Endothelial cell of umbilical vein (primary cell): Measurements from ENCODE around the gene HBE1. TPM values are rescaled to one million over a fixed set of nuclear protein-coding genes. Genes with fewer than 3 reads are reported as not detected.

Source experiments
- BruUV-seq: library from RNA; stranded (reverse); fragments of 400-500 nt; replicated peaks from 2 replicates; lab custom pipeline; 2021; lab: Mats Ljungman, UMichigan
- CTCF ChIA-PET: fragments of 300-600, 350-600 bp; sonication (Branson Sonifier 250); formaldehyde crosslinking; loops from one replicate; lab custom pipeline; 2021; ENCODE audit warnings: antibody characterized with exemption, inconsistent platforms; lab: Charles Lee
- POLR2A ChIA-PET: fragments of 300-600, 350-600 bp; sonication (Branson Sonifier 250); formaldehyde crosslinking; loops from one replicate; lab custom pipeline; 2021; ENCODE audit warnings: antibody characterized with exemption, inconsistent platforms; lab: Charles Lee
- DNase-seq: peaks from one replicate; pipeline ENCODE4 v3.0.0-alpha.2; 2011; ENCODE audit warnings: low read depth, low spot score
- FAIRE-seq: peaks from 2 replicates; lab custom pipeline; 2011; peaks lifted over from hg19 to GRCh38; lab: Jason Lieb, UNC
- H2AFZ ChIP-seq: 2 replicates; pipeline ENCODE4 v1.6.0; 2012; ENCODE audit warnings: low read depth, low read length, control low read depth, inconsistent platforms
- H3K27ac ChIP-seq: 2 replicates; pipeline ENCODE4 v1.5.1; 2011; ENCODE audit warnings: low read depth, mild to moderate bottlenecking, control low read depth, low read length, moderate library complexity; ENCODE audit not compliant: insufficient read depth
- H3K27me3 ChIP-seq, 2 experiments: 2 replicates each; pipeline versions ENCODE4 v1.6.0 to v1.6.1; 2011; ENCODE audit warnings: low read length in 2 of 2, mixed read lengths in 1 of 2; ENCODE audit not compliant: control insufficient read depth in 2 of 2, insufficient read depth in 2 of 2
- H3K36me3 ChIP-seq, 2 experiments: 2 replicates in 1 of 2; 3 replicates in 1 of 2; pipeline ENCODE4 v1.5.1; 2011; ENCODE audit warnings: low read length in 2 of 2, mild to moderate bottlenecking in 1 of 2, moderate library complexity in 1 of 2; ENCODE audit not compliant: control insufficient read depth in 2 of 2, insufficient read depth in 2 of 2; ENCODE audit errors: extremely low read depth in 1 of 2
- H3K4me1 ChIP-seq: 3 replicates; pipeline ENCODE4 v1.5.1; 2011; ENCODE audit warnings: mild to moderate bottlenecking, low read length; ENCODE audit not compliant: control insufficient read depth, insufficient read depth; ENCODE audit errors: extremely low read depth
- H3K4me2 ChIP-seq: 2 replicates; pipeline ENCODE4 v1.6.1; 2011; ENCODE audit warnings: low read length, control low read depth, mixed read lengths; ENCODE audit not compliant: insufficient read depth
- H3K4me3 ChIP-seq, 3 experiments: fragments of 200-600 bp in 1 of 3; sonication (generic), shearing (Covaris generic) in 1 of 3; replicated peaks in 1 of 3; 2 replicates each; pipeline ENCODE4 v1.5.1; 2011 to 2016; ENCODE audit warnings: control low read depth in 3 of 3, low read length in 3 of 3, mild to moderate bottlenecking in 2 of 3, inconsistent platforms in 1 of 3, low read depth in 1 of 3, moderate library complexity in 1 of 3; ENCODE audit not compliant: insufficient read depth in 1 of 3
- H3K79me2 ChIP-seq: 2 replicates; pipeline ENCODE4 v1.6.0; 2012; ENCODE audit warnings: low read length, inconsistent platforms; ENCODE audit not compliant: control insufficient read depth, insufficient read depth
- H3K9ac ChIP-seq: replicated peaks from 2 replicates; pipeline ENCODE3; 2011; ENCODE audit warnings: low read length, control low read depth; ENCODE audit not compliant: insufficient read depth; ENCODE audit errors: extremely low read depth
- H3K9me1 ChIP-seq: replicated peaks from 3 replicates; pipeline ENCODE4 v1.6.0; 2011; ENCODE audit warnings: mild to moderate bottlenecking, low read length; ENCODE audit not compliant: control insufficient read depth, insufficient read depth; ENCODE audit errors: extremely low read depth
- H3K9me3 ChIP-seq: replicated peaks from 2 replicates; pipeline ENCODE4 v1.5.1; 2012; ENCODE audit warnings: low read length, inconsistent platforms; ENCODE audit not compliant: control insufficient read depth, insufficient read depth
- H4K20me1 ChIP-seq: replicated peaks from 2 replicates; pipeline ENCODE3; 2011; ENCODE audit warnings: mild to moderate bottlenecking, low read length; ENCODE audit not compliant: control insufficient read depth, insufficient read depth; ENCODE audit errors: extremely low read depth
- EZH2 ChIP-seq: IDR thresholded peaks from 2 replicates; pipeline ENCODE4 v1.6.1; 2012; ENCODE audit warnings: borderline replicate concordance, low read depth, mild to moderate bottlenecking, moderate library complexity, low read length, inconsistent platforms; ENCODE audit not compliant: severe bottlenecking
- GATA2 ChIP-seq: IDR thresholded peaks from 2 replicates; pipeline ENCODE4 v1.7.0; 2011; ENCODE audit warnings: low read depth, mild to moderate bottlenecking, moderate library complexity, mixed read lengths, low read length; ENCODE audit not compliant: insufficient read length, insufficient read depth
- MYC ChIP-seq: IDR thresholded peaks from one replicate; pipeline ENCODE4 v1.6.1; 2011; ENCODE audit warnings: mild to moderate bottlenecking, low read depth, low read length
- POLR2A ChIP-seq: IDR thresholded peaks from 2 replicates; pipeline ENCODE4 v1.6.1; 2012; ENCODE audit warnings: low read depth, mild to moderate bottlenecking, control low read depth, low read length
- POLR2AphosphoS5 ChIP-seq: IDR thresholded peaks from 2 replicates; pipeline ENCODE4 v1.6.1; 2012; ENCODE audit warnings: low read depth, mild to moderate bottlenecking, control low read depth, low read length, moderate library complexity; ENCODE audit not compliant: insufficient read depth
- dilution Hi-C: fragments of 300-500 bp; cut with MboI; formaldehyde crosslinking; loops from one replicate; pipeline ENCODE4 v1.15.0; 2019; ENCODE audit warnings: low sequenced_read_pairs; ENCODE audit not compliant: extremely low pct_ligation_motif_present
- intact Hi-C: fragments of 100-400 bp; cut with micrococcal nuclease; formaldehyde crosslinking; loops from one replicate; pipeline ENCODE4 v1.10.0; 2022
- polyA plus RNA-seq, 4 experiments: library from polyadenylated mRNA; depleted of rRNA in 3 of 4; stranded (reverse) in 3 of 4; unstranded in 1 of 4; fragments of >200 nt; gene quantifications; 2 replicates each; pipeline versions ENCODE4 v1.2.1 to v1.2.3, GENCODE V29; 2011 to 2012; ENCODE audit warnings: missing spikeins in 1 of 4
- total RNA-seq: library from RNA; stranded (reverse); gene quantifications from 2 replicates; pipeline ENCODE4 v1.2.3, GENCODE V29; 2021
- TF ChIP-seq, protein P1 (sequence below): IDR thresholded peaks from 2 replicates; pipeline ENCODE4 v1.6.1; 2011; ENCODE audit not compliant: insufficient read depth, insufficient read length

Gene HBE1
- total and polyA plus RNA-seq, 2 donors (not counting 3 experiments of a cell fraction or from before 2014, with no cell fraction given): 0.37 TPM; not detected in 1

DNA sequence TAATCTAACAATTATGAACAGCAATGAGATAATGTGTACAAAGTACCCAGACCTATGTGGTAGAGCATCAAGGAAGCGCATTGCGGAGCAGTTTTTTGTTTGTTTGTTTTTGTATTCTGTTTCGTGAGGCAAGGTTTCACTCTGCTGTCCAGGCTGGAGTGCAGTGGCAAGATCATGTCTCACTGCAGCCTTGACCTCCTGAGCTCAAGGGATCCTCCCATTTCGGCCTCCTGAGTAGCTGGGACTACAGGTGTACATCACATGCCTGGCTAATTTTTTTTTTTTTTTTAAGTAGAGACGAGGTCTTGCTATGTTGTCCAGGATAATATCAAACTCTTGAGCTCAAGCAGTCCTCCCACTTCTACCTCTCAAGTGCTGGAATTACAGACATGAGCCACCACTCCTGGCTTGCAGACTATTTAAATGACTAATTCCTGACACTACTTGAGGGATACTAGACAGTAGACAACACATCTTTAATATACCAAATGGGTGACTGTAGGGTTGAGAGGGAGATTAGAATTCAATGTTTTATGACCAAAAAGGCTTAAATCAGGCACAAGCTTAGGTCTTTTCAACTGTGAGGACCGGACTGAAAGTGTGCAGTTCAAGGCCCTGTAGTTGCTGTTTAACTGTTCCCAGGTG, 19.3 kb upstream of the HBE1 start:
- POLR2A ChIA-PET: no interaction called here
- no TSS peak for BruUV-seq

DNA sequence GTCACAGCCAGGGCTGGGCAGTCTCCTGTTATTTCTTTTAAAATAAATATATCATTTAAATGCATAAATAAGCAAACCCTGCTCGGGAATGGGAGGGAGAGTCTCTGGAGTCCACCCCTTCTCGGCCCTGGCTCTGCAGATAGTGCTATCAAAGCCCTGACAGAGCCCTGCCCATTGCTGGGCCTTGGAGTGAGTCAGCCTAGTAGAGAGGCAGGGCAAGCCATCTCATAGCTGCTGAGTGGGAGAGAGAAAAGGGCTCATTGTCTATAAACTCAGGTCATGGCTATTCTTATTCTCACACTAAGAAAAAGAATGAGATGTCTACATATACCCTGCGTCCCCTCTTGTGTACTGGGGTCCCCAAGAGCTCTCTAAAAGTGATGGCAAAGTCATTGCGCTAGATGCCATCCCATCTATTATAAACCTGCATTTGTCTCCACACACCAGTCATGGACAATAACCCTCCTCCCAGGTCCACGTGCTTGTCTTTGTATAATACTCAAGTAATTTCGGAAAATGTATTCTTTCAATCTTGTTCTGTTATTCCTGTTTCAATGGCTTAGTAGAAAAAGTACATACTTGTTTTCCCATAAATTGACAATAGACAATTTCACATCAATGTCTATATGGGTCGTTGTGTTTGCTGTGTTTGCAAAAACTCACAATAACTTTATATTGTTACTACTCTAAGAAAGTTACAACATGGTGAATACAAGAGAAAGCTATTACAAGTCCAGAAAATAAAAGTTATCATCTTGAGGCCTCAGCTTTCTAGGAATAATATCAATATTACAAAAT, 18.6 kb upstream of the HBE1 start:
- no peaks in the 10 kb centered on the region for H3K9me1 ChIP-seq
- dilution Hi-C loops: no loop called here
- no peaks in the 10 kb centered on the region for H4K20me1 ChIP-seq
- no peaks in the 10 kb centered on the region for H3K9me3 ChIP-seq
- no peak overlapping the region for H2AFZ ChIP-seq
- H3K79me2 ChIP-seq: no peaks in the 10 kb centered on the region
- ChIA-PET POLR2A (no interaction called here), CTCF (no interaction called here)
- no peaks in the 10 kb centered on the region for H3K36me3 ChIP-seq
- H3K27me3 ChIP-seq: no peaks in the 10 kb centered on the region
- DNase-seq: no peak
- H3K4me1 ChIP-seq: no peaks in the 10 kb centered on the region
- no peak overlapping the region for H3K27ac ChIP-seq
- no peak for FAIRE-seq
- H3K4me3 ChIP-seq: no peak overlapping the region
- no peak for TF ChIP-seq POLR2A
- BruUV-seq: no TSS peak
- H3K4me2 ChIP-seq: no peak overlapping the region
- intact Hi-C loops: no loop called here
- H3K9ac ChIP-seq: no peak overlapping the region

More for the DNA sequence above, 19.3 kb upstream of the HBE1 start:
- H3K36me3 ChIP-seq: no peaks in the 10 kb centered on the region
- H3K9ac ChIP-seq: no peak overlapping the region
- dilution Hi-C loops: no loop called here
- intact Hi-C loops: no loop called here
- H4K20me1 ChIP-seq: no peaks in the 10 kb centered on the region
- no peaks in the 10 kb centered on the region for H3K27me3 ChIP-seq
- no peaks in the 10 kb centered on the region for H3K9me3 ChIP-seq
- no peak overlapping the region for H3K4me3 ChIP-seq
- CTCF ChIA-PET: interaction anchor here (1.0 to 1.7 kb wide), 3 partner anchors 9 to 164 kb away, joined by 4 read pairs; no protein-coding TSS in a partner anchor
- no peak overlapping the region for H3K4me2 ChIP-seq
- no peak overlapping the region for H3K27ac ChIP-seq
- H2AFZ ChIP-seq: no peak overlapping the region
- H3K79me2 ChIP-seq: no peaks in the 10 kb centered on the region
- TF ChIP-seq, protein P1, sequence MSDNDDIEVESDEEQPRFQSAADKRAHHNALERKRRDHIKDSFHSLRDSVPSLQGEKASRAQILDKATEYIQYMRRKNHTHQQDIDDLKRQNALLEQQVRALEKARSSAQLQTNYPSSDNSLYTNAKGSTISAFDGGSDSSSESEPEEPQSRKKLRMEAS: no peak
- TF ChIP-seq GATA2: no peak
- TF ChIP-seq EZH2: no peak
- no peak for TF ChIP-seq POLR2AphosphoS5
- no peak for TF ChIP-seq MYC
- H3K9me1 ChIP-seq: no peaks in the 10 kb centered on the region
- no peak for FAIRE-seq
- DNase-seq: no peak
- no peaks in the 10 kb centered on the region for H3K4me1 ChIP-seq
